DMS 273 (cell line): ENCODE results near the gene NR1H3.
"Not testable (repeated sequence)": the region's sequence is repeated elsewhere in the genome, so short reads cannot be mapped to it uniquely, and the experiment has no call there.

Experiments
- DNase-seq: peaks from one replicate; lab custom pipeline; 2025; ENCODE audit not compliant: unreplicated experiment; lab: John Stamatoyannopoulos, UW

NR1H3 gene

DNA sequence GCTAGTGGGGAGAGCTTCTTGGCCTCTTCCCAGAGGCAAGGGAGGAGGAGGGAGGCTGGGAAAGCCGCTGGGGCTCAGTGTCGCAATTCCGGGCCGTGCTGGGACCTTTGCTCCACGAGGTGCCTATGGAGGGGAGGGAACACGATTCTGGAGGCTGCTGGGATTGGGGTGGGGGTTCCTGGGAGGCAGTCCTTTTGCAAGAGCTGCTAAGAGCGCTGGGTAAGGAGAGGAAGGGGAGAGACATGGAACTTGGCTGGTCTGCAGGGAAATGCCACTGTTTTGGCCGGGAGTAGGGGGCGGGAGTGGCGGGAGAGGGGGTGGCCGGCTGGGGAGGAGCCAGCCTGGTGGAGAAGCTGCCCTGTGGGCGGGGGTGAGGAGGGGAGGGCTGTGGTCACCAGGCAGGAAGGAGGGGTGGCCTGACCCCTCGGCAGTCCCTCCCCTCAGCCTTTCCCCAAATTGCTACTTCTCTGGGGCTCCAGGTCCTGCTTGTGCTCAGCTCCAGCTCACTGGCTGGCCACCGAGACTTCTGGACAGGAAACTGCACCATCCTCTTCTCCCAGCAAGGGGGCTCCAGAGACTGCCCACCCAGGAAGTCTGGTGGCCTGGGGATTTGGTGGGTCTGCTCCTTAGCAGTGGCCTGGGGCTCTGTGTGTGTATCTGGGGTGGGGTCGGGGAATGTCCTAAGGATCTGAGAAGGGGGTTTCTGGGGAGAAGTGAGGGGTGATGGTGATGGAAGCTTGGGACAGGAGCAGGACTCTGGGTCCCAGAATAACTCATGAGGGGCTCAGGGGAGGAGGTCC lies at the start of gene NR1H3:
Gene NR1H3, plus strand, starts transcription at position 480 of the 800 bp plus-strand sequence. CDS start 1,221 bp downstream, outside the sequence.
- peak; percentile 59 for DNase-seq

DNA sequence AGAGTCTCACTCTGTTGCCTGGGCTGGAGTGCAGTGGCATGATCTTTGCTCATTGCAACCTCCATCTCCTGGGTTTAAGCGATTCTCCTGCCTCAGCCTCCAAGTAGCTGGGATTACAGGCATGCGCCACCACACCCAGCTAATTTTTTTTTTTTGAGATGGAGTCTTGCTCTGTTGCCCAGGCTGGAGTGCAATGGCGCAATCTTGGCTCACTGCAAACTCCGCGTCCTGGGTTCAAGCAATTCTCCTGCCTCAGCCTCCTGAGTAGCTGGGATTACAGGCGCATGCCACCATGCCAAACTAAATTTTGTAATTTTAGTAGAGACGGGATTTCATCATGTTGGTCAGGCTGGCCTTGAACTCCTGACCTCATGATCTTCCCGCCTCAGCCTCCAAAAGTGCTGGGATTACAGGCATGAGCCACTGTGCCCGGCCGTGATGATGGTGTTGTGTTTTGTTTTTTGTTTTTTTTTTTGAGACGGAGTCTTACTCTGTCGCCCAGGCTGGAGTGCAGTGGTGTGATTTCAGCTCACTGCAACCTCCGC lies 49.7 kb upstream of the NR1H3 start:
- DNase-seq: not testable (repeated sequence)

DNA sequence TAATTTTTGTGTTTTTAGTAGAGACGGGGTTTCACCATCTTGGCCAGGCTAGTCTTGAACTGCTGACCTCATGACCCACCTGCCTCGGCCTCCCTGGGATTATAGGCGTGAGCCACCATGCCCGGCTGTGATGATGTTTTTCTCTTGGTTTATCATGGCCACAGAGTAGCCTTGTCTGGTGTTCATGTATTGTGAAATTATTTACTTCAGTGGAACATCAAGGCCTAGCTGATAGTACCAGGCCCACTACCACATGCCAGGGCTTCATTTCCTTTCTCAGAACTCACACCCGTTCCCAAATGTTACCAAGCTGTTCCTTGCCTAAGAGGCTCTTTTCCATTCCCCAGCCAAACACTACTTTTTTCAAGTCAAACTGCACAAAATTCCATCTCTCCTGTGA lies 49.2 kb upstream of the NR1H3 start:
- no peak for DNase-seq

DNA sequence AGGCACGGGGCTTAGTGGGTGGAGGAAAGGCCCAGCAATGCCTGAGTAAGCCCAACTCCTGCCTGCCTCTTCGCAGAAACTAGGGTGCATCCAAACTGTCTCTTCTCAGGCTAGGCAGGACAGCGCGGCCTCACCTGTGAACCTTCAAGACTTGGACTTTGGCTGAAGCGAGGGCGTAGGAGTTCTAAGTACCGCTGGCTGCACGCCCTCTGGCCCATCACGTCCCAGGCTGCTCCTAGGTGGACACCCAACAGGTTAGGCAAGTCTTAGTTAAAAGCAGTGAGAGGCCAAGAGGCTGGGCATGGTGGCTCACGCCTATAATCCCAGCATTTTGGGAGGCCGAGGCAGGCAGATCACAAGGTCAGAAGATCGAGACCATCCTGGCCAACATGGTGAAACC lies 44.9 kb upstream of the NR1H3 start:
- DNase-seq: no peak

DNA sequence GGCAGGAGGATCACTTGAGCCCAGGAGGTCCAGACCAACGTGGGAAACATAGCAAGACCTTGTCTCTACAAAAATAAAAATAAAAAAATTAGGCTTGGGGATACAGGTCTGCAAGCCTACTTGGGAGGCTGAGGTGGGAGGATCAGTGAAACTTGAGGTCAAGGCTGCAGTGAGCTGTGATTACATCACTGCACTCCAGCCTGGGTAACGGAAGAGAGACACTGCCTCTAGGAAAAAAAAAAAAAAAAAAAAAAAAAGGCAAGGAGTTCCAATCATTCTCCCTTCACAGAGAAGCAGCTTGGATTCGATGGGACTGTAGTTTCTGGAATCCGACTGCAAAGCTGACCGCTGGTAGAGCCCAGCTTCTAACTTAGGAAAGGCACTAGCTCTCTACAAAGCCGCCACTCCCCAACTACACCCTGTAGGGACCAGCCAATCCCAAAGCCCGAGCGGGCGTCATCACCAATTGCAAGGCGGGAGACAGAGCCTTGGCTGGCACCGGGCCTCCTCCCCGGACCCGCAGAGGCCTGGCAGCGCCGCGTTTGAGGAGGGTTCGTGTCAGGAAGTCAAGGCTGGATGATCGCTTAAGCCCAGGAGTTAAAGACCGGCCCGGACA lies 43.7 kb upstream of the NR1H3 start:
- peak; percentile 95 for DNase-seq

DNA sequence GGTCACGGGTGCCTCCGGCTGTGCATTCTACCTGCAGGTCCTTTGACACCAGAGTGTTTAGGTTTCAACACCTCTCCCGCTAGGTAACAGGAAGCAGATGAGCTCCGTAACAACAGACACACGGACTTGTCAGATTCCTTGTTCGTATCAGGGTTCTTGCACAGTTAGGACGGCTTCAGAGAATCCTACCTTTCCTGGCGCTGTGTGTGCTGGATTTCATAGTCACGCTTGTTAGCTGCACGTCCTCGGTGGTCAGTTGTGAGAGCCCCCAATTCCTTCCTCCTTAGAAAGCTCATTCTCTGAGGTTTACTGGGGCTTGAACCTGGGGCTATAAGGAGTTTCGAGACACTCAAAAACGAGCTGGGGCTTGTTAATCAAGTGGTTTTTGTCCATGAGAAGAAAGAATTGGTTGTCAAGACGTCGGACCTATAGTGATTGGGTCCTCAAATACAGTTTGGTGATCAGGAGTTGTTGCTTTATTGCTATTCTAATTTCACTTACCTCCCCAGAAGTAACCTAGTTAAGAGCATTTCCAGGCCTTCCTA lies 42.4 kb upstream of the NR1H3 start:
- DNase-seq: no peak

DNA sequence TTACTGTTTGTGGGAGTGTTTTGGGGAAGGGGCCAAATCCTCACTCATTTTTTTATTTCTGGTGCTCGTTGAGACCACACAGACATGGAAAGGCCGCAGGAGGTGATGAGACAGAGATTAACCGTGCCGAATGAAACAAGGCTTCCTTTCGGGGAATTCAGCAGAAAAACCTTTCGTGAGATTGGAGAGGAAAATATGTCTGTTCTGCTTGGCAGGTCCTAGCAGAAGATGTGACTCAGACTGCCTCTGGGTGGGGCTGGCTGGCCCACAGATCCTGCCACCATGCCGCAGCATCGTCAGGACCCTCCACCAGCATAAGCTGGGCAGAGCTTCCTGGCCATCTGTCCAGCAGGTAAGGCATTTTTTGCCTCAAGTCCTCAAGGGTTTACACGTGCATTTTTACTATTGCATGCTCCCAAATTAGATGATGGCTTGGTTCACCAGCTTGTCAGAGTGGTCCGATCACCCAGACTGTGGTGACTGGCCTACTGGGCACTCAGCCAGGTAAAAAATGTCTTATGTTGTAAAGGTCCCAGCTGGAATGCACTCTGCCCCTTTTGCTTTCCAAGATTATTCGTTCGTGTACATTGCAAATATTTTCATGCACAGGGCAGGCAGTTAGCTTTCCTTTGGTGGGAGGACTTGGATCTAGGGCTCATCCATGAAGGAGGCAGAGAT lies 41.5 kb upstream of the NR1H3 start:
- peak; percentile 62 for DNase-seq

DNA sequence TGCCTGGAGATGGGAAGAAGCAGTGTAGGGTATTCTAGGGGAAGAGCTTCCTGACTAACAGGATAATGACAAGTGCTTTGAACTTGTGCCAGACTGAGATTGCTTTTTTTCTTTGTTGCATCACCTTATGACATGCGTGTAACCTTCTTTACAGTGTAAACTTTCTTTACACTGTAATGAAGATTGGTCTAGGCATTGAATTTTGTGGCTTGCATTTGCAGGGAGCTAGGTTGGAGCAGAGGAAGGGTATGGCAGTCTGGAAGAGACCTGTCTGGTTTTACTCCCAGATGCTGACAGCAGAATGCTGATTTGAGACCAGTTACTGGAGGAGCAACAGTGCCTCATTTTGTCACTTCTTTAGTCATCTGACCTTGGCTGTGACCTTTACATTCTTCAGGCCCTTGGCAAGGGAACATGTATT lies 37.4 kb upstream of the NR1H3 start:
- DNase-seq: no peak

DNA sequence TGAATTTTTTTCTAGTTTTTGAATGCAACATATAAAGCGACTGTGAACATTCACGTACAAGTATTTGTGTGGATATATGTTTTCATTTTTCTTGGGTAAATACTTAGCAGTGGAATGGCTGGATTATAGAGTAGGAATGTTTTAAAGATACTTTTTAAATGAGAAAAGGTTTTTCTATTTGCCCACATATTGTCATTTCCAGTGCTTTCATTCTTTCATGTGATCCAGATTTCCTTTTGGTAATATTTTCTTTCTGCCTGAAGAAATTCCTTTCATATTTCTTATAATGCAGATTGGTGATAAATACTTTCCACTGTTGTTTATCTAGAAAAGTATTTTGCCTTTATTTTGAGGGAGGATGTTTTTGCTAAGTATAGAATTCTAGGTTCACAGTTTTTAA lies 35.1 kb upstream of the NR1H3 start:
- DNase-seq: no peak

DNA sequence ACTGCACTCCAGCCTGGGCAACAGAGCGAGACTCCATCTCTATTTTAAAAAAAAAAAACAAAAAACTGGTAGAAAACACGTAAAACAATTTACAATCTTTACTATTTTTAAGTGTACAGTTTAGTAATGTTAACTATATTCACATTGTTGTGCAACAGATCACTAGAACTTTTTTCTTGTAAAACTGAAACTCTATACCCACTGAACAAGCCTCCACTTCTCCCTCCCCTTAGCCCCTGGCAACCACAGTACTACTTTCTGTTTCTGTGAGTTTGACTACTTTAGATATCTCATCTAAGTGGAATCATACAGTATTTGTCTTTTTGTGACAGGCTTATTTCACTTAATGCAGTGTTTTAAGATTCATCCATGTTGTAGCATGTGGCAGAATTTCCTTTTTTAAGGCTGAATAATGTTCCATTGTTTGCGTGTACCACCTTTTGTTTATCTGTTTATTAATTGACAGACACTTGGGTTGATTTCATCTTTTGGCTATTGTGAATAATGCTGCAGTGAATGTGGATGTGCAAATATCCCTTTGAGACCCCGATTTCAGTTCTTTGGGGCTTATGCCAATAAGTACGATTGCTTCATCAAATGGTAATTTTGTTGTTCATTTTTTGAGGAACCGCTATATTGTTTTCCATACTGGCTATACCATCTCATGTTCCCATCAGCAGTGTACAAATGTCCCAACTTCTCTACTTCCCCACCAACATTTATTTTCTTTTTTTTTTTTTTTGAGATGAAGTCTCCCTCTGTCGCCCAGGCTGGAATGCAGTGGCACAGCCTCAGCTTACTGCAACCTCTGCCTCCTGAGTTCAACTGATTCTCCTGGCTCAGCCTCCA lies 32.0 kb upstream of the NR1H3 start:
- DNase-seq: no peak

DNA sequence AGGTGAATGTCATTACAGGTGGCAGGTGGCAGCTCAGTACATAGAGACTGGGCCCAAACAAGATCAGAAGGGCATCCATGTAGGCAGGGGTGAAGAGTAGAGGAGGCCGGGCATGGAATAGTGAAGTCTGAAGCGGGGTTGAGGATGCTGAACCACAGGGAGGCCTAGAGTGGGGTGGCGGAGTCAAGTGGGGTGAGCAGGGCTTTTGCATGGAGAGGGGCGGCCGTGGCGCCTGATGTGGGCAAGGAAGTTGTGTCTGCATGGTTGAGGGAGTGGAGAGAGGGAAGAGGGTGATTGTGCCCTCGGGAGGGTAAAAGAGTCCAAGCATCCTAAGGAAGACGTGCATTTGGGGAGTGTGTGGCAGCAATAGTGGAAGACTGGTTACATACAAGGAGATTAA lies 28.6 kb upstream of the NR1H3 start:
- no peak for DNase-seq

DNA sequence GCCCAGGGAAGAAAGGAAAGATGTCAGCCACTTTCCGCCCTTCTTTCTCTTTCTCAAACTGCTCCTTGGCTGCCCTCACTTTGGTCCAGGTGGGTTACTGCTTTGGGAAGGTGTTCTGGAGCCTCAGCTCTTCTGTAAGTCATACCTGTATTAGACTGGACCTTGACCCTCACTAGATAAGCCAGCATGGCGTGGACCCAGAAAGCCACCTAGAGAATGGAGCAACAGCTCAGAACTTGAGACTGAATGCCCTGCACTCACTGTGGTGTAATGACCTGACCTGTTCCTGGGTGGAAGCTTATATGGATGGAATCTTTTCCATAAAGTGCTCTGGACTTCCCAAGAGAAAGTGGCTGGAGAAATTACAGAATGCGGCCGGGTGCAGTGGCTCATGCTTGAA lies 24.7 kb upstream of the NR1H3 start:
- DNase-seq: no peak

DNA sequence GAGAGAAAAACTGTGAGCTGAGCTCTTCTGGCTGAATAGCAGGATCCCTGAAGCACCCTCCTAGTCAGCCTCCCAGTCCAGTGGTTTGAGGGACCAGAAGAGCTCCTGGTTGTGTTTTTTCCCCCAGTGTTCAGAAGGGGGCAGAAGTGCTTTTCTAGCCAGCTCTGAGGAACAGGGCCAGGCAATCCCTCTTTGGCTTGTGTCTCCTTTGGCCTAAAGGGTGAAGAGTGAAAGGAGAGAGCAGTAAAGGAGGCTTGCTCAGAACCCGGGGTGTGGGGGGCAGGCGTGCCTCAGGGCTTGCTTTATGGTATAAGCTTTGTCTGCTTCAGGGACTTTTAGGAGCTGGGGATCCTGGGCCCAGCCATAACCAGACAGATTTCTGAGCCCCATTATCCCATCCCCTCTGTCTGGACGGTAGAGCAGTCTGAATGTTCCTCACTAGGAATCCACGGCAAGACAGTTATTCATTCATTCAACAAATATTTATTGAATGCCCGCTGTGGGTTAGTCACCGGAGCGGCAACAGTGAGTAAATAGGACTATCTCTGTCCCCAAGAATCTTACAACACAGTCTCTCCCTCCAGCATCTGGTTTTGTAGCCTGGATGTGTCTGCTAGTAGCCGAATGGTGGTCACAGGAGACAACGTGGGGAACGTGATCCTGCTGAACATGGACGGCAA lies 23.7 kb upstream of the NR1H3 start:
- peak; percentile 52 for DNase-seq

DNA sequence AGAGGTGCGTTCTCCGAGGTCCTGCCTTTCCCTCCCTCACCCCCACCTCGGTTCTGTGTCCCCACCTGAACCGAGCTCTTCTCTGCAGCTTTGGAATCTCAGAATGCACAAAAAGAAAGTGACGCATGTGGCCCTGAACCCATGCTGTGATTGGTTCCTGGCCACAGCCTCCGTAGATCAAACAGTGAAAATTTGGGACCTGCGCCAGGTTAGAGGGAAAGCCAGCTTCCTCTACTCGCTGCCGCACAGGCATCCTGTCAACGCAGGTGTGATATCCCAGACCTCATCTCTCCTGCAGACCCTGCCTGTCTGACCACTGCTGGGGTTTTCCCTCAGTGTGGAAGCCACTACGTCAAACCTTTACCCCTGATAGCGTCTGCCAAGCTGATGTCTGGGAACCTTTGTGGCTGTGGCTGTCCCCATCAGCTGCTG lies 23.1 kb upstream of the NR1H3 start:
- DNase-seq: no peak

DNA sequence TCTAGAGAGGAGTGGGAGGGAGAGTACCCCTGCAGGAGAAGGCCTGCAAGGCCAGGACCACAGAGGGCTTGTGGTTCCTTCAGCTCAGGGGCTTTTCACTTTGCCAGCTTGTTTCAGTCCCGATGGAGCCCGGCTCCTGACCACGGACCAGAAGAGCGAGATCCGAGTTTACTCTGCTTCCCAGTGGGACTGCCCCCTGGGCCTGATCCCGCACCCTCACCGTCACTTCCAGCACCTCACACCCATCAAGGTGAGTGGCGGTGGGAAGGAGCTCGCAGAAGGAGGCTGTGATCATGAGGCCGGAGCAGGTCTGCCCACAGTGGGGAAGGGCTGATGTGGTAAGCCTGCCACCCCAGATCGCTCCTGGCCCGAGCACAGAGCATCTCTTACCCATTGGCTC lies 22.6 kb upstream of the NR1H3 start:
- DNase-seq: no peak

DNA sequence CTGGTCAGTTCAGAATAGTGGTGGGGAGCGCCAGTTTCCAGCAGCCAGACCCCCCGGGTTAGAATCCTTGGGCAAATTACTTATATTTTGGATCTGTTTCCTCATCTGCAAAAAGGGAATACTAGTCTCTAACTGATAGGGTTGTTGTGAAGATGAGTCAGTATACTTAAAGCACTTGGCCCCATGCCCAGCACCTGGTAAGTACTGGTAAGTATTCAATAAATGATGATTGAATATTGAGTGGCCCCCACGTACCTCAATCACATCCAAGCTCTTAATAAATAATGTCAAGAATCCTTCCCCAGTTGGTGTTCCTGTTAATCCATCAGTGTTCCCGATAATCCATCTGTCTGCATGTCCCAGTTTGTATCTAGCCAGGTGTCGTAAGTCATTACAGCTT lies 21.3 kb upstream of the NR1H3 start:
- DNase-seq: peak; percentile 21

DNA sequence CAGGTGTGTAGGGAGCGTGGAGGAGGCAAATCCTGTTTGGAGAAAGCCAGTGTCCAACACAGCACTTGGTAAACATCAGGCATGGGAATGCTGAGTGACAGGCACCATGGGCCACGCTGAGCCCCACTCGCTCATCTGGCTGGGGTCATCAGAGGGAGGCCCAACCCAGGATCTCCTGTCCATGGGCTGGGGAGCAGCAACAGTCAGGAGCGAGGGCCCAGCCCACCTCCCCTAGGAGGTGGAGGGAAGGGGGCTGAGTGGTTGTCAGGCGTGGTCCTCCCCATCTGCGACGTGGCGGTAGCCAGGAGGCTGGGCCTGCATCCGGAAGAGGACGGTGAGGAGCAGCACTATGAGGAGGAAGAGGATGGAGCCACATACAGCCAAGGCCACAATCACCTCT lies 17.9 kb upstream of the NR1H3 start:
- DNase-seq: no peak

DNA sequence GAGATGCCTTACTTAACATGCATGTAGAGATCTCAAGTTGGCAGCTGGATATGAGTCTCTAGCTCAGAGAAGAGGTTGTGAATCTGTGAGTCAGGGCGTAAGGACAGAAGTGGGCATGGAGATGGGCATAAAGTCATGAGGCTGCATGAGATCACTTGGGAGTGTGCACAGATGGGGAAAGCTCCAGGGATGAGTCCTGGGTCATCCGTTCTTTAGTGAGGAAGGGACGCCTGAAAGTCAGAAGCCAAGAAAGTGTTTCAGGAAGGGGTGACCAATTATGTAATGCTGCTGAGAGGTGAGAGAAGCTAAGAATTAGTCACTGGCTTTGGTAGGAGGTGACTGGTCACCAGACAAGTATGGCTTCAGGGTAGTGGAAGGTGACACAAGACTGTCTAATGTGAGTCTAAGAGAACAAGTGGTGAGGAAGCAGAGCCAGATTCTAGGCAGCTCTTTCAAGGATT lies 15.9 kb upstream of the NR1H3 start:
- DNase-seq: no peak

DNA sequence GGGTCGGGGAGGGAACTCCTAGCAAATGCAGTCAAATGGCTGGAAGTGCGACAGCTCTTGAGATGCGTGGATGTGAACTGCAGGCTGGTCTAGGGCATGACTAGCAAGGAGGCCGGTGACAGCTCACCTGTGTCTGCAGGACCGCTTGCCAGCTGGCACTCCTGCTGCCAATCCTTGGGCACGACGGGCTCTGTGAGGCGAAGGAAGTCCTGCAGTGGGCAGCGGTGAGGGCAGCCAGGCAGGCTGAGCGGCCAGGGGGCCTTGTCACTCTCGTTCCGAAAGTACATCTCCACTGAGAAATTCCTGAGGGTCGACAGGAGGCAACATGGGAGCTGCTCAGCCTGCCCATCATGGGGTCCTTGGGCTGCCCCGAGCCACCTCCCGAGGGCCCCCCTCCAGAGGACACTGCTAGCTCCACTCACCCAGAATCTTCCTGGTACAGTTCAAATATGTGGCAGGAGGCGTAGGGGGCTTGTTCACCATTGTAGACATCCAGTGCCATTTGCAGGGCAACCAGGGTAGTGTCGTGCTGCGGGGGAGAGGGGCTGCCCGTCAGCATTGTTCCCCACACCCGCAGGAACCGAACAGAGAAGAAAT lies 15.1 kb upstream of the NR1H3 start:
- no peak for DNase-seq

DNA sequence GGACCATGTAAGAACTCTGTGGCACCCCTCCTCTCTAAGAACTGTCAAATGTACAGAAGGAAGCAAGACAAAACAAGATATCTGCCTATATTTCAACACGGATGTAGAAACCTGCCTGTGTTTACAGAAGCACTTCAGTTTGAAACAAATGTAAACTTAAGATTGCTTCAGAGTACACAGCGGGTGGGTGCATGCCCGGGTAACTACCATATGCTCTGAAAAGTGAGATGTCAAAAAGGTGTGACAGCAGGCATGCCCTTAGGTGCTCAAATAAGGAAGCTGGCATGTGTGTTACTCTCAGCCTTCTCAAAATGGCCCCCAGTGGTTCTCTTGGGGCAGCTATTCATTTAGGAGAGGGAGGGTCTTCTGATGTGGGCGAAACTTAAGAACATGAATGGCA lies 14.3 kb upstream of the NR1H3 start:
- DNase-seq: peak; percentile 37
